Left cardiac atrium (tissue), 4 donors: ENCODE results near the gene CBFA2T3. TPM values are rescaled to one million over a fixed set of nuclear protein-coding genes. Genes with fewer than 3 reads are reported as not detected.
"Not testable (repeated sequence)": the region's sequence is repeated elsewhere in the genome, so short reads cannot be mapped to it uniquely, and the experiment has no call there.

Experiments used
- ATAC-seq, 2 donors: fragments of 200-7000 bp; cut with Tn5 transposase; one replicate each; pipeline ENCODE4 v1.9.1; 2020; ENCODE audit warnings: mild to moderate bottlenecking in 2 of 2, moderate library complexity in 2 of 2
- DNase-seq: peaks from one replicate; pipeline ENCODE4 v3.0.0-alpha.2; 2020
- intact Hi-C, 2 donors: fragments of 100-400 bp; cut with DNase I; formaldehyde crosslinking; loops; one replicate each; pipeline versions ENCODE4 v1.14.1 to v1.15.1; 2022 to 2023
- total RNA-seq, 2 donors: library from RNA; stranded (reverse); fragmentation: NEBNext Ultra II Directional; extraction: Animal tissue kit (Norgen Biotek cat#: 25700); gene quantifications; one replicate each; pipeline ENCODE4 v1.2.1, GENCODE V29; 2021
- donor health status: DM: no; HTN: yes; CAD: no.
- donor health status: DM: no; HTN: yes; CAD: no; lungs with severe emphysema.
- donor health status: DM: yes; HTN: yes; CAD: no.
- donor health status: Dilated cardiomyopathy.

The CBFA2T3 gene
- total RNA-seq, 2 donors from 2014 or later: 6.5 to 6.6 TPM

DNA sequence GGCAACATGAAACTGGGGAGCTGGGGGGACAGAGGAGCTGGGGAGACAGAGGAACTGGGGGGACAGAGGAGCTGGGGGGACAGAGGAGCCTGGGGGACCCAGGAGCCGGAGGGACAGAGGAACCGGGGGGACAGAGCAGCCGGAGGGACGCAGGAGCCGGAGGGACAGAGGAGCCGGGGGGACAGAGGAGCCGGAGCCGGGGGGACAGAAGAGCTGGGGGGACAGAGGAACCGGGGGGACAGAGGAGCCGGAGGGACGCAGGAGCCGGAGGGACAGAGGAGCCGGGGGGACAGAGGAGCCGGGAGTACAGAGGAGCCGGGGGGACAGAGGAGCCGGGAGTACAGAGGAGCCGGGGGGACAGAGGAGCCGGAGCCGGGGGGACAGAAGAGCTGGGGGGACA lies 25.1 kb upstream of the CBFA2T3 start:
- intact Hi-C loops, ATAC-seq, DNase-seq: not testable (repeated sequence)

DNA sequence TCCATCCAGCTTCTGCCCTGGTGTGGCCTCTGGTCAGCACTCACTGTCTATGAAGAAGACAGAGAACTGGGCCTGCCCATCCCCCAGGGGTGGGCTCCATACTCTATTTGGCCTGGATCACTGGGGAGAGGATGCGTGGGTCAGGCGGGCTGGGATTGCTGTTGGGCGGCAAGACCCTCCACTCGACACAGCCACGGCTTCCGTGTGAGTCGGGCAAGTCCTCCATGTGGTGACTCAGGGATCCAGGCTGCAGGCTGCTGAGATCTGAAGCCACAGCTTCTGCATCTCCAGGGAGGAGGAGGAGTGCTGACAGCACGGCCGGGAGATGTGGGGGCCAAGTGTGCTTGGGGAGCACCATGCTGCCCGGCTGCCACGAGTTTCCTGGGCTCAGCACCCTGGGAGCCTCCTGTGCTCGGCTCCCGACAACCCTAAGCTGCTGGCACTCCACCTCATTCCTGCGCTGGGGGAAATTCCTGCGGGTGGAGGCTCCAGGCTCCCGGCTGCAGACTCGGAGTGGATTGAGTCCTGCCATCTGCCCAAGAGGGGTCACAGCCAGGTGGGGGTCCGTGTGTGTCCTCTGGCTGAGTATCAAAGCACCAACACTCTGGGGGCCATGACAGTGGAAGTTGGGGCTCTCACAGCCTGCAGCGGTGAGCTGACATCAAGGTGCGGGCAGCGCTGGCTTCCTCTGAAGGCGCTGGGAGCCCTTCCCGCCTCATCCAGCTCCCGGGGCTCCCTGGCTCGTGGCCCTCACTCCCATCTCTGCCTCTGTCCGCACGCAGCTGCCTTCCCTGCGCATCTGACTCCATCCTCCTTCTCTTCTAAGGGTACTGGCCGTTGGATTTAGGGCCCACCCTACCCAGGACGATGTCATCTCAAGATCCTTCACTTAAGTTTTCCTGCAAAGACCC lies 24.4 kb upstream of the CBFA2T3 start:
- no peak for DNase-seq
- no peak for ATAC-seq
- intact Hi-C loops: no loop called here

DNA sequence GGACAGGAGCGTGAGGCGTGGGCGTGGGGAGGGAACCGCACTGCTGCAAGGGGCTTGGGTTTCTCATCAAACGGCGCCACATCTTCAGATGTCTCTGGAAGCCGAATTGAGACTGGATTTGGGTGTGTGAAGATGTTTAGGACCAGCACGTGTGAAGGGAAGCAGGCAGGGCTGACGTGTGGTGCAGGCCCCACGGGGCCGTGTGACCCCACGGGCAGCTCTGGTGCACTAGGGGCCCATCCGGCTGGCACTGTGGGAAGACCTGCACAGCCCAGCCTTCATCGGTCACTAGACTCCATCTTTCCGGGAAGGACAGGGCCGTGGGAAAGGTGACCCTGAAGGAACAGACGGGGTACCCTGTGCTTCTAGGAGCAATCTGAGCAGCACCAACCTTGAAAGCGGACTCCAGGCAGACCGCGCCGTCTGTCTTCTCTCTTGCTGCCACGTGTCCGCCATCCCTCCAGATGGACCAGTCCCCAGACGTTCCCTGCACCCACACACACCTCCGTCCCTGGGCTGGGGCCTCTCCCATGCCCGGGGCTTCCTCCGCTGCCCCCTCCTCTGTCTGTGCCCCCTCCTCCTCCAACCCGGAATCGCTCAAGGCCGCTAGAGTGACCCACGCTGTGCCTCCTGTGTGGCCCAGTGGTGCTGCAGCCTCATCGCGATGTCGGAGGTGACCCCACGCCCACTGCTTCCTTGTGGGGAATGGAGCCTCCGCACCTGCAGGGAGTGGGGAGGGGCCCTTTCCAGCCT lies 23.4 kb upstream of the CBFA2T3 start:
- ATAC-seq (no peak), DNase-seq (no peak)
- intact Hi-C loops: no loop called here

DNA sequence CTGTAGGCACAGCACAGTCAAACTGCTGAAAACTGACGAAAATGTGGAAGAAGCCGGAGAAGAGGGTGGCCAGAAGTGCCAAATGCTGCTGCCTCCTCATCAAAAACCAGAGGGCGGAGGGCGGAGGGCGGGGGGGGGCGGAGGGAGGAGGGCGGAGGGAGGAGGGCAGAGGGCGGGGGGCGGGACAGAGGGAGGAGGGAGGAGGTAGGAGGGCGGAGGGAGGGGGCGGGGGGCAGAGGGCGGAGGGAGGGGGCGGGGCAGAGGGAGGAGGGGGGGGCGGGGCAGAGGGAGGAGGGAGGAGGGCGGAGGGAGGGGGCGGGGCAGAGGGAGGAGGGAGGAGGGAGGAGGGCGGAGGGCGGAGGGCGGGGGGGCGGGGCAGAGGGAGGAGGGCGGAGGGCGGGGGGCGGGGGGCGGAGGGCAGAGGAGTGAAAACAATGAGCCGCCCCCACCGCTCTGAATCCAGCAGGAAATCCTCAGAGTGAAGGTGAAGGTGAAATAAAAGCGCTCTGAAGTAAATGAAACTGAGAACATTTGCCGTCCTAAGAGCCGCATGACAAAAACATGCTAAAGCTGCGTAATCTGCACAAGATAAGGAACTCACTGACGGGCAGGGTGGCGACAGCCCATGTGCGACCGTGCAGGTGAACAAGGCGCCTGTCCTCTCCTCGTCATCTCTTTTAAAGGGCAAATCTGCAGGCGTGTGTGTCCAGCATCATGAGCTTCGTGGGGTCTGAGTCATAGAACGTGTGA lies 22.6 kb upstream of the CBFA2T3 start:
- ATAC-seq (no peak), DNase-seq (no peak)
- intact Hi-C loops: no loop called here

DNA sequence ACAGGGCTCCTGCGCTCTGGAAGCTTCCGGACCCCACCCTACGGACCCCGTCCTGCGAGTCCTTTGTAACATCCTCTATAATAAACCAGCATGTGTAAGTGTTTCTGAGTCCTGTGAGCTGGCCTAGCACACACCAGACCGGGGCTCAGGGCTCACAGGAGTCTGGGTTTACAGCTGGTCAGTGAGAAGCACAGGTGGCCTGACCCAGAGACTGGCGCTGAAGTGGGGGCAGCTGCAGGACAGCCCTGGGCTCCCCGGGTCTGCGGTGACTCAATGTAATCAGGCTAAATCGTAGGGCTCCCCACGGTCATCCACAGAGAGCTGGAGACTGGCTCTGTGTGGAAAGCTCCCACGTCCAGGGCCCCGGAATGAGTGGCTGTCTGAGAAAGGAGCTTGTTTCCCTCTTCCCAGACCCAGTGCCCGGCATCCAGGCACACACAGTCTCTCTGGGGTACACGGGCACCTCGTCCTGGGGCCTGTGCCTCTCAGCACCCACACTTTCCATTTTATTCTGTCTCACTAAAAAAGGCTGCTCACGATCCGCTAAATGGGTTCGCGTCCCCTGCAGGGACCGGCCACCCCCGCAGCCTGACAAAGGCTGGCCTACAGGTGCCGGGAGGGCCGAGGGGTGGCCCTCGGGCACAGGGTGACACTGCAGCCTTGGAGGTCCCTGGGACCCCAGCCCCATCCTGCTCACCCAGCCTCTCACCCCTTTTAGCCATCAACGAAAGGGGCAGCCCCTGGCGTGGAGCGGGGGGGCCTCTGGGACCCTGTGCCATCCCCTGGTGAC lies 18.9 kb upstream of the CBFA2T3 start:
- intact Hi-C loops: no loop called here
- ATAC-seq: no peak
- DNase-seq: no peak

DNA sequence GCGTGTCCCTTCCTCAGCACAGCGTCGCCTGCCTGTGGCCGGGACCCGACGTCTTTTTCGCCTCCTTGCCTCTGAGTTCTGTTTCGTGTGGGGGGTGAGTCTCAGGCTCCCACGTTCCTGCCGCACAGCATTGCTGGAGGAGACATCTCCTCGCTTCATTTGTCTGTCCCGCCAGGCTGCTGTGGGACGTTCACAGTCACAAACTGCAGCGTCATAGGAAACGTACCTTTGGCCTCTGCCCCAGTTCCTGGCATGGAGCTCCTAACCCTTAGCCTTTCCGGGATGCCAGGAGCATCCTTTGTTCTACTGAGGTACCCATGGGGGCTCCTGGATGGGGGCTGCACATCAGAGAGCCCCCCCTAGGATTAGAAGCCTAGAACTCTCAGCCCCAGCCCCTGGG lies 18.2 kb upstream of the CBFA2T3 start:
- DNase-seq: no peak
- no peak for ATAC-seq
- intact Hi-C loops: no loop called here

DNA sequence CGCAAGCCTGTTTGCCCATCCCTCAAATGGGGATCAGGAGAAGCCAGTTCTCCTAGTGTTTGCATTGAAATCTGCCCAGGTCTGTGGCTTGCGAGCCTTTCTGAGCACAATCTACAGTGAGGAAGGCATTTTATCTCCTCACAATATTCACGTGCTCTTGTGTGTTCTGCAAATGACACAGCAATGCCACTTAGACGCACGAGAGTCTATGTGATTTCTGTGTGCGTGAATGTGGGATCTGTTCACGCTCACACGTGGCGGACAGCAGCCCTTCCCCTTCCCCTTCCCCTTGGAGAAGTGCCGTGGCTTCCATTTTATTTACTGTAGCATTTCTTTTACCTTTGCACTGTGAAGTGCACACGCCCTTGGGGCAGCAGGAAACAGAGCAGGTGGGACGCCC lies 17.7 kb upstream of the CBFA2T3 start:
- no peak for DNase-seq
- no peak for ATAC-seq
- intact Hi-C loops: no loop called here

DNA sequence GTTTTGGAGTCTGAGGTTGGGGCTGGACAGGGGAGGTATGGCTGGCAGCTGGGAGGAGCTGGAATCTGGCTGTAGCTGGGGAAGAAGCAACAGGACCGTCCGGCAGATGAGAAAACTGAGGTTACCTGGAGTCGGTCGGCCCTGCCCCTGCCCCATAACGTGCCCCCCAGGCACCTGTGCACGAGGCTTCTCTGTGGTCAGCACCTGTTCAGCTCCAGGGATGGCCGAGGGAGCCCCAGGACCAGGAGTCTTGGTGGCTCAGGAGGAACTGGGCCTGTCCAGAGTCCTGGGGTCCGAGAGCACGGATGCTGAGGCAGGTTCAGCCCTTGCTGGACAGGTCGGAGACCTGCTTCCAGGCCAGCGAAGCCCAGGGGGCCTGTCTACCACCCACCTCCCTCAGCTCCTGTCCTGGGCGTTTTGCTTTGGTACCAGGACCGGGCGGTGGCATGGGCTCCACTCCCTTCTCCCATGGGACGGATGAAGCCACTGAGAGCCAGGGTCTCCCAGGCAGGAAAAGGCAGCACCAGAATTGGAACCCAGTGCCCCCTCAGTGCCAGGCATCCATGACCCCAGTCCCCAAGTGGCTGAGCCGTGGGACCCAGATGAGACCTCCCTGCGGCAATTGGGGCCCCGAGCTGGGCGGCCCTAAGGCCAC lies 17.1 kb upstream of the CBFA2T3 start:
- DNase-seq (no peak), ATAC-seq (no peak)
- intact Hi-C loops: no loop called here

DNA sequence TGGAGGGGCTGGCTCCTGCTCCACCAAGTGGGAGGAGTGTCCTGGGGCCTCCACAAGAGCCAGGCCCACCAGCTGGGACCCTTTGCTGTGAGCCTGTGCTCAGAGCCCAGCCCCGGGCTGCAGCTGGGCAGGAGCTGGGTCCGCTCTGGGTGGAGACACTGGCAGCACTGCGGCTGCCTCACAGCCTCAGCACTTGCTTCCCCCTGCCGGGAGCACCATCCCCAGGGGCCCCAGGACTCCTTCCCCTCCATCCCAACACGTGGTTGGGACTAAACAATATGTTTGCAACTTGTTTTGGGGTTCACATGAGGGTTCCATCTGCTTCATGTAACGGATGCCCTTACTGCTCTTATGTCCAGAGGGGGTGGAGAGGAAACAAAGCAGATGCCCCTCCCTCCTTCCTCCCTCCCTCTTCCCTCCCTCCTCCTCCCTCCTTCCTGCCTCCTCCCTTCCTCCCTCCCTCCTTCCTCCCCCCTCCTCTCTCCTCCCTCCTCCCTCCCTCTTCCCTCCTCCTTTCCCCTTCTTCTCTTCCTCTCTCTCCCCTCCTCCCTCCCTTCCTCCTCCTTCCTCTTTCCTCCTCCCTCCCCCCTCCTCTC lies 16.3 kb upstream of the CBFA2T3 start:
- ATAC-seq (peak in 1 of 2 donors; percentile 35), DNase-seq (no peak)
- intact Hi-C loops: no loop called here

DNA sequence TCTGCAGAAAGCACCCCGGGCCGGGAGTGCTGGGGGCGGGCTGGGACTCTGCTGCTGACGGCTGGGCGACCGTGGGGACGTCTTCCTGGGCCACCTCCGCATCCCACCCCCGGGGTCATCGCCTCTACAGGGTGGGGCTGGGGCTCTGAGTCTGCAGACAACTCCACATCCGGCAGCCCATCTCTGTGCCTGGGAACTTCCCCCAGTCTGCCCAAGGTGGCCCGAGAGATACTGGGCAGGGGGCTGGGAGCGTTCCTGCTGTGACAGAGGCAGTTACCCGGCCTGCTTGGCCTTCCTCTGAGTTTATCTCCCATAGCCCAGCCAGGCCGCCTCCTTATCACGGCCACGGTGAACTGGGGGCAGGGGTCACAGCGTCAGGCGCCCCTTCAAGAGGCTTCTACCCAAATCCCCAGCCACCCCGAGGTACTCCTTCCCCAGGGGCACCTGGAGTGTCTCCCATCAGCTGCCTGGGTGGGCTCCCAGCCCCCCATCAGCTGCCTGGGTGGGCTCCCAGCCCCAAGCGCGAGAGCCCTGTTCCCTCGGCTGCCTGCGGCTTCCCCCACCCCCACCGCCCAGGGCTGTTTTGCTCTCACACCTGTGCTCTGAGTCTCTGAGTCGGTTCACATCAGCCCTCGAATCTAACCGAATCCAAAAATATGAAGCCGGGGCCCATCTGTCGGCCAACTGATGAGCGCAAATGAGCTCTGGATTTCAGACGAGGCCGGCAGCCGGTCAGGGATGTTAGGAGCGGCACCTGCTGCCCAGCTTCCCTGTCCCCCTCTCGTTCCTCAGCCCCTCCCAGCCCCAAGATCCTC lies 15.6 kb upstream of the CBFA2T3 start:
- no peak for ATAC-seq
- DNase-seq: no peak
- intact Hi-C loops: no loop called here

DNA sequence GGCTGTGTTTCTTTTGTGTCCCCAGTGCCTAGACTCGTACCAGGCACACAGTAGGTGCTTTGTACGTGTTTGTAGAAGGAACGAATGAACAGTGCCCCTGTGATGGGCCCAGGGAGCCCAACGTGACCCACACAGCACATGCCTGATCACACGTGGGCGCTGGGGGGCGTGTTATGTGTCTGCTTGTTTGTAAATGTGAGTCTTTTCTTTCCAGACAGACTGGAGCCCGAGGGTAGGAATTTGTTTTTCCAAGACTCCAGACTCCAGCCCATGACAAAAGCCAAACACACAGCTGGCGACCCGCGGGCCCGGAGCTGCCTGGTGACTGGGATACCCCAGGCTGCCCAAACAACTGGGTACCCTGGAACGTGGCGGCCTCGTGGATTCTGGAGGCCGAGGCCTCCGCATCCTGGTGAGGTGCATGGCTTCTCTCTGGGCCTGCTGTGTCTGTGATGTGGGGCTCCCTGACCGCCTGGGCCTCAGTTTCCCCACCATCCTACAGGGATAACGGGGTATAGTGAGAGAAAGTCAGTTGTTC lies 14.9 kb upstream of the CBFA2T3 start:
- no peak for DNase-seq
- no peak for ATAC-seq
- intact Hi-C loops: no loop called here

DNA sequence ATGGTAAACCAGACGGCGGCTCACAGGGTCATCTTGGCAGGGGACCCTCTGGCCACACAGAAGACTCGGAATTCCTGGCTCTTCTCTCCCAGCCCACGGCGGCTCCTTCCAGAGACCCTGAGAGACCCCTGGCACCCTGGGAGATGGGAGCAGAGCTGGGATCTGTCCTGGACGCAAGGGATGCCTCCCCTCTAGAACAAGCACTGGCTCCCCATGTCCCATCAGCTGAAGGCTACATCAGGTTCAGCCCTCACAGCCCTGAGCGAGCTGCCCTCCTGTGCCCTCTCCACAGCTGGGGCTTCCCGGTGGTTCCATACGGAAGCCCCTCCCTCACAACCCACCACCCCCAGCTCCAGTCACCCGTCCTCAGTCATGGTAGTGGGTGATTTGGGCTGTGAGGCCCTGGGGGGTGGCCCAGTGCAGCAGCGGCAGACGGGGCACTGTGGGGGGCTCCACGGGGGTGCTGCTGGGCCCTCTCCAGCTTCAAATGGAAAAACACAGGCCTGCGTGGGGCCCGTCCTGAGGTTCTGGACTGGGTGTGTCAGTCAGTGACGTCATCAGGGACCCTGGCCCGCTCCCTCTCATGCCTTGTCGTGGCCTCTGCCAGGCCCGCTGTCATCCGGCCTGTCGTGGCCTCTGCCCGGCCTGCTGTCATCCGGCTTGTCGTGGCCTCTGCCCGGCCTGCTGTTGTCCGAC lies 13.0 kb upstream of the CBFA2T3 start:
- DNase-seq (no peak), ATAC-seq (no peak)
- intact Hi-C loops: no loop called here

DNA sequence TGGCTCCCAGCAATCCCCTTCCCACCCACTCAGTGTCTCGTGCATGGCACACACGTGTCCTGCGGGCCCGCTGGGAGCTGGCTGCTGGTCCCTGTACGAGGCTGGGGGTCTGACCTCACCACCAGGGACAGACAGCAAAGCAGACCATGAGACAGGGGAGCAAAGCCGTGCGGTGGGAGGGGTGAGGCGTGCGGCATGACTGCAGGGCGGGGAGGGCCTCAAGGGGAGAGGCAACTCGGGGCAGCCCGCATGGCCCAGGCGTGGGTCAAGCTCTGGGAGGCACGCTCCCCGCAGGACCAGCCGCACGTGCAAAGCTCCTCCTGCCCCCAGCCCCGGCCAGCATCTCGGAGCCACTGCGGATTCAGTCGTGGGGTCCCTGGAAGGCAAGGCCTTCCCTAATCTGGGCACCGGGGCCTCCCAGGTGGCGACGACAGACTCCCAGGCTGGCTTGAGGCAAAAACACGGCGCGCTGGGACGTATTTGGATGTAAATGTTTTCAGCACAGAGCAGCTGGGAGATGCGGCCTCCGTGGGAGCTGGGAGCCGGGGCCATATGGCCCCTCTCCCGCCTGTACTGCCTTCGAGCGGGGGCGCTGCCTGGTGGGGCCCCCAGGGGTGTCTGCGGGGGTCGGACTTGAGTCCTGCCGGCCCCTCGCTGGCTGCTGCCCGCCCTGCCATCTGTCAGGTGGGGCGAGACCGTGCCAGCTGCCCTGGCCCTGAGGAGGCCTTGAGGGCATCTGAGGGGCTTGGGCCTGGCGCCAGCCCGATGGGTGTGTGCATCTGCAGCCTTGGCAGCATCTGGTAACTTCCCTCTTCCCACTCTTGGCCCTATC lies 12.2 kb upstream of the CBFA2T3 start:
- ATAC-seq (no peak), DNase-seq (no peak)

DNA sequence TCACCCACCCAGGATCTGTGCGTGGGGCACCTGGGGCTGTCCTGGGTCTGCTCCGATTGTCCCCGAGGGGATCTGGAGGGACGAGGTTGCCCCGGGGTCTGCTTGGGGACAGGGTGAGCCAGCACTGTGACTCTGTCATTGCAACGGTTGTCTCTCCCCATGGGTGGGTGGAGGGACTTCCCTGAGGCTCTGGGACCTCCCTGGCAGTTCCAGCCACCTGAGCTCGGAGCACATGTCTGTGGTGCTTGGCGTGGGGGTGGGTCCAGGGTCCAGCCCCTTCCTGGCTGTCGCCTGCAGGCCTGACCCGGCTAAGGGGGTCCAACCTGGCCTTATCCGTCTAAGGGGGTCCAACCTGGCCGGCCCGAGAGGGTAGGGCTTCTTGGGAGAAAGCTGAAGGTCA lies 8.5 kb upstream of the CBFA2T3 start:
- no peak for DNase-seq
- intact Hi-C loops: no loop called here
- no peak for ATAC-seq

More for the DNA sequence above, 12.2 kb upstream of the CBFA2T3 start:
- intact Hi-C loops: no loop called here

DNA sequence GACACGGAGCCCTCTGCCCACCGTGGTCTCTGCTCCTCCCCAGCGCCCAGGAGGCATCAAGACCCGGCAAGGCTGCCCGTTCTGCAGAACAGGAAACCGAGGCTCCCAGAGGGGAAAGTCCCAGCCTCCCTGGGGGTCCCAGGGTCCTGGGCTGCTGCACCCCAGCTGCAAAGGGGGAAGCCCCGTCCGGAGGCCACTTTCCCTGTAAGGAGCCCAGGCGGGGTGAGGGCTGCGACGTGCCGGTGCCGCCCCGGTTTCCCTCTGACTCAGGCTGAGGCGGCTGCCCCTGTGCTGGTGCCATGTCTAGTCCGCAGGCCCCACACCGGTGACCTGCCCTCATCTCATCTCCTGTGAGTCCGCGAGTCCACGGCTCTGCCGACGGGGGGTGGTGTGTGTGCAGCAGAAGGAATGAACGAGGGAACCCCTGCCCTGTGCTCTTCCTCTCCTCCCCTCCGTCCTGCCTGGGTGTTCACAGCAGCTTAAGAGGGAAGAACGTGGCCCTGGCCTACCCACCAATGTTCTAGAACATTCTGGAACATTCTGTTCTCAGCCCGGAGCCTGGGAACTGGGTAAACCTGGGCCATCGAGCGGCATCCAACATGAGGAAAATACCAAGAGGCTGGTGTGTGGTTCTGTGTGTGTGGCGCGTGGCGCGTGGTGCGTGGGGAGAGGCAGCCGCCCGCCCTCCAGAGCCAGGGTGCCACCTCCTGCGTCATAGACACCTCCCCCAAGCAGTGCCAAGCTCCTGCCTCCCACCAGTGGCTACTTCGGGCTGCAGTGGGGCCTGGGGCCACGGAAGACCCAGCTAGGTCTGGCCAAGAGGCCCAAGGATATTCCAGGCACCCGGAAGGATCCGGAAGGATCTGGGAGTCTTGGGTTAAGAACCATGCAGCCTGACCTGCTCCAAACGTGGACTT lies 7.0 kb upstream of the CBFA2T3 start:
- no peak for DNase-seq
- intact Hi-C loops: no loop called here
- ATAC-seq: no peak
